HuH-7 (cell line): ENCODE measurements around the gene FMO2.
A peak's percentile ranks its signal among the peaks of the same experiment; 100 is the strongest.

Source experiments
- DNase-seq: peaks from one replicate; pipeline ENCODE4 v3.0.0; 2011; ENCODE audit warnings: low spot score

The FMO2 gene

GRCh38 chr1:171174560-171175294, 10.4 kb upstream of the FMO2 start:
- no peak for DNase-seq

GRCh38 chr1:171177261-171177660, 7.8 kb upstream of the FMO2 start:
- no peak for DNase-seq

GRCh38 chr1:171179318-171180227, 5.5 kb upstream of the FMO2 start:
- DNase-seq = no peak

- DNase-seq = no peak
Measured at GRCh38 chr1:171180670-171181069, 4.4 kb upstream of the FMO2 start.

GRCh38 chr1:171188388-171189266, 3.5 kb downstream of the FMO2 start:
- DNase-seq = peak; percentile 23

GRCh38 chr1:171191992-171192391, 6.9 kb downstream of the FMO2 start:
- no peak for DNase-seq

GRCh38 chr1:171195767-171196166, 10.7 kb downstream of the FMO2 start:
- DNase-seq = no peak

- no peak for DNase-seq
Measured at GRCh38 chr1:171196351-171196750, 11.3 kb downstream of the FMO2 start.

- no peak for DNase-seq
Measured at GRCh38 chr1:171198081-171198480, 13.0 kb downstream of the FMO2 start.

- no peak for DNase-seq
Measured at GRCh38 chr1:171204296-171204695, 19.2 kb downstream of the FMO2 start.

GRCh38 chr1:171206204-171206977, 21.3 kb downstream of the FMO2 start:
- DNase-seq = no peak

GRCh38 chr1:171206978-171207355, 21.9 kb downstream of the FMO2 start:
- no peak for DNase-seq

- no peak for DNase-seq
Measured at GRCh38 chr1:171207377-171207776, 22.3 kb downstream of the FMO2 start.

GRCh38 chr1:171210355-171210754, 25.3 kb downstream of the FMO2 start:
- peak; percentile 10 for DNase-seq

- DNase-seq = no peak
Measured at GRCh38 chr1:171212607-171213351, 27.7 kb downstream of the FMO2 start.

- DNase-seq = no peak
Measured at GRCh38 chr1:171213559-171214454, 28.7 kb downstream of the FMO2 start.

GRCh38 chr1:171217658-171218443, 32.8 kb downstream of the FMO2 start:
- no peak for DNase-seq

GRCh38 chr1:171218661-171219060, 33.6 kb downstream of the FMO2 start:
- no peak for DNase-seq
